SU-DHL-6 (cell line): ENCODE measurements around the gene ABCF2.

Experiments
- EZH2phosphoT487 ChIP-seq: fragments of 200-600 bp; sonication (generic), shearing (Covaris generic); conservative IDR thresholded peaks from 2 replicates; pipeline ENCODE4 v1.6.1; 2018; ENCODE audit warnings: mild to moderate bottlenecking, antibody characterized with exemption, low read length, moderate library complexity, mixed read lengths
- TF ChIP-seq, protein P1 (sequence below): fragments of 200-600 bp; sonication (generic); IDR thresholded peaks from one replicate; pipeline ENCODE4 v1.5.1; 2017; ENCODE audit warnings: antibody characterized with exemption, mild to moderate bottlenecking, low read length, moderate library complexity; ENCODE audit not compliant: insufficient read depth, poor library complexity, severe bottlenecking

DNA sequence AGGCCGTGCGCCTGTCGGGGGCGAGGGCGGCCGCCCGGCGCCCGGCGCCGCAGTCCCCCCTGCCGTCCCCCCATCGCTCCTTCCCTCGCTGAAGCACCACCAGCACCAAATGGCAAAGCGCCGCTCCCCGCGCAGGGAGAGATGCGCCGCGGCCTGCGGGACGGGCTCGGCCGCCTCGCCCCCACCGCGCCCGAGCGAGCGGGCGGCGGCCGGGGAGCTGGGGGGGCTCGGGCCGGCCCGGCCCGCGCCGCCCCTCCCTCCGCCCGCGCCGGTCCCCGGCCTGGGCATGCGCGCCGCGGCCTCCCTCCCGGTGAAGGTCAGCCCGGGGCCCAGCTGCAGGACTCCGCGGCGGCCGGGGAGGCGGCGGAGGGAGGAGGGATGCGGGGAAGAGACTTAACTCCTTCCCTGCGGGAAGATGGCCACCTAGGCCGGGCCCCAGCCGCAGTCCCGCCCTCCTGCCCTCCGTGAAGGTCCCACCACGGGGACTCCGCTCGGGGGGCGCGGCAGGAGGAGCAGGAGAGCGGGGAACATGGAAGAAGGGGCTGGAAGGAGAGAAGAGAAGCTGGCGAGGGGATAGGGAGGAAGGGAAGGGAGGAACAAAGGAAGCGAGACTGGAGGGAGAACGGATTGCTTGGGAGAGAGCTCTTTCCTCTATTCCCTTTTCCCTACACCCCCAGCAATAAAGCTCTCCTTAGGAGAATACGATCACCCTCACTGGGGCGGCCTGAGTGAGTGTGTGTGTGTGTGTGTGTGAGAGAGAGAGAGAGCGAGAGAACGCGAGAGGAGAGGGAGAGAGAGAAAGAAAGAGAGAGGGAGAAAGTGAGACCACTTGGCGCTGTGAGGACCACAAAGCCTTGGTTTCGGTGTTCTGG lies 24.9 kb upstream of the ABCF2 start:
- TF ChIP-seq, protein P1, sequence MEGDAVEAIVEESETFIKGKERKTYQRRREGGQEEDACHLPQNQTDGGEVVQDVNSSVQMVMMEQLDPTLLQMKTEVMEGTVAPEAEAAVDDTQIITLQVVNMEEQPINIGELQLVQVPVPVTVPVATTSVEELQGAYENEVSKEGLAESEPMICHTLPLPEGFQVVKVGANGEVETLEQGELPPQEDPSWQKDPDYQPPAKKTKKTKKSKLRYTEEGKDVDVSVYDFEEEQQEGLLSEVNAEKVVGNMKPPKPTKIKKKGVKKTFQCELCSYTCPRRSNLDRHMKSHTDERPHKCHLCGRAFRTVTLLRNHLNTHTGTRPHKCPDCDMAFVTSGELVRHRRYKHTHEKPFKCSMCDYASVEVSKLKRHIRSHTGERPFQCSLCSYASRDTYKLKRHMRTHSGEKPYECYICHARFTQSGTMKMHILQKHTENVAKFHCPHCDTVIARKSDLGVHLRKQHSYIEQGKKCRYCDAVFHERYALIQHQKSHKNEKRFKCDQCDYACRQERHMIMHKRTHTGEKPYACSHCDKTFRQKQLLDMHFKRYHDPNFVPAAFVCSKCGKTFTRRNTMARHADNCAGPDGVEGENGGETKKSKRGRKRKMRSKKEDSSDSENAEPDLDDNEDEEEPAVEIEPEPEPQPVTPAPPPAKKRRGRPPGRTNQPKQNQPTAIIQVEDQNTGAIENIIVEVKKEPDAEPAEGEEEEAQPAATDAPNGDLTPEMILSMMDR: no peak
- no peak for TF ChIP-seq EZH2phosphoT487
